ENCODE data around the gene POLR3B.

DNA sequence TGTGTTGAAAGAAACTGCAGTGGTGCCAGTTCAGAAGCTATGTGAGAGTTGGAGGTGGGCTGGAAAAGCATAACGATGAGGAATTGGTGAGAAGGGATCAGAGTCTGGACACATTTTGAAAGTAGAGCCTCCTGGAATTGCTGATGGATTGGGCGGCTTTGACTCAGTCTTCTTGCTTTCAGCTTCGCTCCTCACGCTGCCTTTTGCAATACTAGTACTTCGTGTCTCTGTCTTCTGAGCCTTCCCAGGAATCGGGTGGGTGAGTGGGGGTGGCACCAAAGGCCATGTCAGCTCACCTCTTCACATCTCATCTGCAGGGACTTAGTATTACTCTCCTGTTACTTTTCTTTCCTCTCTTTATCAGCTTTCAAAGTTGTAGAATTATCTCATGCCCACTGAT is 123.7 kb downstream of the POLR3B start:
- TF ChIP-seq, protein P1, sequence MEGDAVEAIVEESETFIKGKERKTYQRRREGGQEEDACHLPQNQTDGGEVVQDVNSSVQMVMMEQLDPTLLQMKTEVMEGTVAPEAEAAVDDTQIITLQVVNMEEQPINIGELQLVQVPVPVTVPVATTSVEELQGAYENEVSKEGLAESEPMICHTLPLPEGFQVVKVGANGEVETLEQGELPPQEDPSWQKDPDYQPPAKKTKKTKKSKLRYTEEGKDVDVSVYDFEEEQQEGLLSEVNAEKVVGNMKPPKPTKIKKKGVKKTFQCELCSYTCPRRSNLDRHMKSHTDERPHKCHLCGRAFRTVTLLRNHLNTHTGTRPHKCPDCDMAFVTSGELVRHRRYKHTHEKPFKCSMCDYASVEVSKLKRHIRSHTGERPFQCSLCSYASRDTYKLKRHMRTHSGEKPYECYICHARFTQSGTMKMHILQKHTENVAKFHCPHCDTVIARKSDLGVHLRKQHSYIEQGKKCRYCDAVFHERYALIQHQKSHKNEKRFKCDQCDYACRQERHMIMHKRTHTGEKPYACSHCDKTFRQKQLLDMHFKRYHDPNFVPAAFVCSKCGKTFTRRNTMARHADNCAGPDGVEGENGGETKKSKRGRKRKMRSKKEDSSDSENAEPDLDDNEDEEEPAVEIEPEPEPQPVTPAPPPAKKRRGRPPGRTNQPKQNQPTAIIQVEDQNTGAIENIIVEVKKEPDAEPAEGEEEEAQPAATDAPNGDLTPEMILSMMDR (IDR thresholded peaks at IDR 0.05) = no peak
- no peak for TF ChIP-seq POLR2AphosphoS5 (IDR thresholded peaks at IDR 0.05)

Data from transverse colon (tissue), 4 donors.